H1 (cell line): ENCODE measurements around the gene MROH2A. TPM values are rescaled to one million over a fixed set of nuclear protein-coding genes. Genes with fewer than 3 reads are reported as not detected.

ENCODE experiments used
- CEBPB ChIP-seq: IDR thresholded peaks from 2 replicates; pipeline ENCODE4 v1.6.1; 2012; ENCODE audit warnings: low read depth, low read length
- CREB1 ChIP-seq: IDR thresholded peaks from 2 replicates; pipeline ENCODE4 v1.6.1; 2012; ENCODE audit warnings: inconsistent platforms
- JUN ChIP-seq: IDR thresholded peaks from 2 replicates; pipeline ENCODE4 v1.6.1; 2011; ENCODE audit warnings: low read depth, mild to moderate bottlenecking, improper control_type of control experiment, low read length
- JUND ChIP-seq: IDR thresholded peaks from 2 replicates; pipeline ENCODE4 v1.6.1; 2011; ENCODE audit warnings: mild to moderate bottlenecking, improper control_type of control experiment, low read length
- RAD21 ChIP-seq, 2 experiments: IDR thresholded peaks in 1 of 2; conservative IDR thresholded peaks in 1 of 2; 2 replicates each; pipeline ENCODE4 v1.6.1; 2011; ENCODE audit warnings: low read depth in 2 of 2, low read length in 2 of 2, improper control_type of control experiment in 1 of 2, inconsistent platforms in 1 of 2, mild to moderate bottlenecking in 1 of 2, moderate library complexity in 1 of 2
- polyA plus RNA-seq, 7 experiments: library from polyadenylated mRNA; depleted of rRNA in 3 of 7; stranded (reverse) in 5 of 7; unstranded in 2 of 7; fragments of >200 nt in 5 of 7; fragments of 200-250 nt in 2 of 7; gene quantifications; 1 replicate in 5 of 7; 2 replicates in 1 of 7; 4 replicates in 1 of 7; pipeline versions ENCODE4 v1.2.1 to v1.2.3, GENCODE V29; 2011 to 2013; ENCODE audit warnings: missing spikeins in 2 of 7, mixed read lengths in 2 of 7
- total RNA-seq: library from RNA; stranded (reverse); fragmentation: NEBNext Ultra II Directional; extraction: Animal tissue kit (Norgen Biotek cat#: 25700); gene quantifications from 2 replicates; pipeline ENCODE4 v1.2.1, GENCODE V29; 2021

MROH2A gene
- total and polyA plus RNA-seq, 2 of the 8 experiments (the other 6 are each of a cell fraction or from before 2014, with no cell fraction given), result not detected

- no peak for TF ChIP-seq RAD21 (IDR thresholded peaks at IDR 0.05 in 1 of 2, conservative IDR thresholded peaks at IDR 0.05 in 1 of 2; ENCODE audit: low read depth in 2 of 2, low read length in 2 of 2)
- TF ChIP-seq CREB1, result no peak
- no peak for TF ChIP-seq CEBPB
- TF ChIP-seq JUND, result no peak
- no peak for TF ChIP-seq JUN
Observed at GRCh38 chr2:233778030-233778429, at the start of gene MROH2A (continued).
